ENCODE results near the gene BSN.

DNA sequence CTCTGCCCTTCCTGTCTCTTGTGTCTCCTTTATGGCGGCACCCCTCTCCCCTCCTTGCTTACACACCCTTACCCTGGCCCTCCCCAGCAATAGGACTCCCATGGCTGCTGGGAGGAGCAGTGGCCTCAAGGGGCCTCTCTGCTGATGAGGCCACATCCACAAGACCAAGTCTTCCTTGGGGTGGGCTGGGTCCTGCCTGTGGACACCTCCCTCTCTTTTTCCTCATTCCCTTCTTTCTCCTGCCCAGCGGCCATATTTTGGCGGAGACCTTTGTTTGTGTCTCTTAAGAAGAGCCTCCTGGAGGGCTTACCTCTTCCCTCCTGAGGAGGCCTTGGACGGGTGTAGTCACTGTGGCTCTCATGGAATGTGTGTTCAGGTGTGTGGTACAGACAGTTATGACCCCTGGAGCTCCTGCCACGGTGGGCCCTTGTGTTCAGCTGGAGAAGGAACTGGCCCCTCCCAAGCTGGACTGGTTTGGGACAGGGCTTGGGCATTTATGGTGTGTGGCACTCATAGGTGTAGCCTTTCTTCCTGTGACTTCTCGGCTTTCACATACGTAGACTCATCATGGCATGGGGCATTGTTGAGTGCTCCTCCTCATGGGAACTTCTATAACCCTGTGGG, 63.2 kb downstream of the BSN start:
- no peak for TF ChIP-seq CTCF (conservative IDR thresholded peaks at IDR 0.05; ENCODE audit: low read depth in 2 of 2)
- TF ChIP-seq EZH2phosphoT487 (IDR thresholded peaks at IDR 0.05; ENCODE audit: unreplicated experiment), result no peak
- no peak for TF ChIP-seq REST (IDR thresholded peaks at IDR 0.05; ENCODE audit: unreplicated experiment)
- no peak for TF ChIP-seq EZH2 (IDR thresholded peaks at IDR 0.05; ENCODE audit: low read depth, unreplicated experiment)
- no peak for TF ChIP-seq CREB1 (CRISPR knock-in tag; IDR thresholded peaks at IDR 0.05; ENCODE audit: low read depth)
- TF ChIP-seq POLR2AphosphoS5 (IDR thresholded peaks at IDR 0.05; ENCODE audit: low read depth), result no peak
- no peak for TF ChIP-seq NANOG (IDR thresholded peaks at IDR 0.05; ENCODE audit: borderline replicate concordance)
- no peak for TF ChIP-seq ZNF462 (CRISPR knock-in tag; IDR thresholded peaks at IDR 0.05)
